HepG2 (cell line): ENCODE data around the gene TOMM22. TPM values are rescaled to one million over a fixed set of nuclear protein-coding genes. Genes with fewer than 3 reads are reported as not detected.
A peak's percentile ranks its signal among the peaks of the same experiment; 100 is the strongest.

Source experiments
- ATF5 ChIP-seq: sonication (generic); formaldehyde crosslinking; IDR thresholded peaks from 2 replicates; pipeline ENCODE4 v1.4.0; 2020; ENCODE audit warnings: mild to moderate bottlenecking, low read depth, missing genetic modification reagents
- GMEB2 ChIP-seq: IDR thresholded peaks from 2 replicates; pipeline ENCODE4 v1.6.1; 2016; ENCODE audit warnings: missing biosample characterization, missing genetic modification reagents, low read depth
- JDP2 ChIP-seq: sonication (generic); formaldehyde crosslinking; IDR thresholded peaks from 2 replicates; pipeline ENCODE4 v1.8.1; 2022; ENCODE audit warnings: missing genetic modification reagents, borderline replicate concordance
- MZF1 ChIP-seq: sonication (generic); formaldehyde crosslinking; IDR thresholded peaks from 2 replicates; pipeline ENCODE4 v1.8.1; 2023; ENCODE audit warnings: mild to moderate bottlenecking, missing genetic modification reagents, borderline replicate concordance
- PHF21A ChIP-seq: sonication (generic); formaldehyde crosslinking; IDR thresholded peaks from 2 replicates; pipeline ENCODE4 v1.5.0; 2020; ENCODE audit warnings: mild to moderate bottlenecking, missing genetic modification reagents
- POLR2A ChIP-seq, 2 experiments: IDR thresholded peaks; 2 replicates each; pipeline ENCODE4 v1.6.1; 2011; ENCODE audit warnings: low read depth in 2 of 2, low read length in 2 of 2, mild to moderate bottlenecking in 1 of 2, moderate library complexity in 1 of 2; ENCODE audit not compliant: insufficient read depth in 1 of 2
- PRPF4 ChIP-seq: fragments of 200-400 bp; formaldehyde crosslinking; IDR thresholded peaks from 2 replicates; pipeline ENCODE4 v1.6.1; 2016; ENCODE audit warnings: low read length, low read depth; ENCODE audit not compliant: poor library complexity, severe bottlenecking
- RFX3 ChIP-seq: IDR thresholded peaks from 2 replicates; pipeline ENCODE4 v1.6.1; 2016; ENCODE audit warnings: missing biosample characterization, missing genetic modification reagents
- TOPORS ChIP-seq: sonication (generic); formaldehyde crosslinking; IDR thresholded peaks from 2 replicates; pipeline ENCODE4 v1.8.0; 2023; ENCODE audit warnings: mild to moderate bottlenecking, missing genetic modification reagents
- TRIM22 ChIP-seq: fragments of 450-650 bp; IDR thresholded peaks from 2 replicates; pipeline ENCODE4 v1.6.1; 2017
- YEATS2 ChIP-seq: sonication (generic); formaldehyde crosslinking; IDR thresholded peaks from 2 replicates; pipeline ENCODE4 v1.4.0; 2020; ENCODE audit warnings: missing genetic modification reagents, borderline replicate concordance
- ZFP62 ChIP-seq: sonication (generic); formaldehyde crosslinking; IDR thresholded peaks from 2 replicates; pipeline ENCODE4 v1.4.0; 2020; ENCODE audit warnings: missing genetic modification reagents
- ZNF12 ChIP-seq: sonication (generic); formaldehyde crosslinking; IDR thresholded peaks from 2 replicates; pipeline ENCODE4 v1.5.0; 2020; ENCODE audit warnings: missing genetic modification reagents
- ZNF20 ChIP-seq: sonication (generic); formaldehyde crosslinking; IDR thresholded peaks from 2 replicates; pipeline ENCODE4 v1.4.0; 2020; ENCODE audit warnings: mild to moderate bottlenecking, moderate library complexity, missing genetic modification reagents
- ZNF709 ChIP-seq: sonication (generic); formaldehyde crosslinking; IDR thresholded peaks from 2 replicates; pipeline ENCODE4 v1.5.0; 2020; ENCODE audit warnings: mild to moderate bottlenecking, missing genetic modification reagents
- ZNF784 ChIP-seq: sonication (generic); formaldehyde crosslinking; IDR thresholded peaks from 2 replicates; pipeline ENCODE4 v1.5.1; 2020; ENCODE audit warnings: missing genetic modification reagents, mild to moderate bottlenecking, borderline replicate concordance
- polyA plus RNA-seq, 8 experiments: library from polyadenylated mRNA; depleted of rRNA in 3 of 8; stranded (reverse) in 7 of 8; unstranded in 1 of 8; fragments of >200 nt; fragmentation: Illumina TruSeq in 4 of 8; extraction: Trizol in 4 of 8; gene quantifications; 2 replicates each; pipeline versions ENCODE4 v1.2.1 to v1.2.3, GENCODE V29; 2011 to 2016; ENCODE audit warnings: low read depth in 4 of 8, missing spikeins in 1 of 8, mixed read lengths in 1 of 8; ENCODE audit not compliant: insufficient read depth in 1 of 8
- total RNA-seq, 5 experiments: library from RNA; depleted of rRNA; stranded (reverse); fragments of >200 nt; fragmentation: Illumina TruSeq; extraction: Trizol; gene quantifications; 2 replicates each; pipeline ENCODE4 v1.2.3, GENCODE V29; 2016; ENCODE audit warnings: low read depth in 1 of 5
- TF ChIP-seq, protein P1 (sequence below): sonication (generic); formaldehyde crosslinking; IDR thresholded peaks from 2 replicates; pipeline ENCODE4 v1.5.0; 2020; ENCODE audit warnings: missing genetic modification reagents, mild to moderate bottlenecking, borderline replicate concordance
- TF ChIP-seq, protein P2 (sequence below): sonication (generic); formaldehyde crosslinking; IDR thresholded peaks from 2 replicates; pipeline ENCODE4 v1.4.0; 2020; ENCODE audit warnings: missing genetic modification reagents

Gene TOMM22
- total and polyA plus RNA-seq, 2 of the 13 experiments (the other 11 are each of a cell fraction or from before 2014, with no cell fraction given), result 46.9 to 118 TPM

- TF ChIP-seq TRIM22 (no peak), ZNF12 (CRISPR knock-in tag) (0 out of 2 replicates have a peak, but pooled peaks have one; percentile 50), MZF1 (CRISPR knock-in tag) (0 out of 2 replicates have a peak, but pooled peaks have one; percentile 49), GMEB2 (CRISPR knock-in tag) (peak; percentile 87), ATF5 (CRISPR knock-in tag) (no peak), POLR2A (IDR thresholded peaks at IDR 0.05; ENCODE audit: insufficient read depth in 1 of 2, low read depth in 2 of 2, low read length in 2 of 2) (peak; percentile 86 to 93), ZNF784 (CRISPR knock-in tag) (peak; percentile 94; the same call in 1 of the 2 replicates), JDP2 (CRISPR knock-in tag) (no peak), RFX3 (CRISPR knock-in tag) (0 out of 2 replicates have a peak, but pooled peaks have one; percentile 21), ZNF709 (CRISPR knock-in tag) (peak; percentile 59; the same call in 1 of the 2 replicates), ZNF20 (CRISPR knock-in tag) (no peak), ZFP62 (CRISPR knock-in tag) (0 out of 2 replicates have a peak, but pooled peaks have one; percentile 46), PRPF4 (no peak), PHF21A (CRISPR knock-in tag) (peak; percentile 91), YEATS2 (CRISPR knock-in tag) (peak; percentile 97), TOPORS (CRISPR knock-in tag) (peak; percentile 81)
- TF ChIP-seq, protein P1, sequence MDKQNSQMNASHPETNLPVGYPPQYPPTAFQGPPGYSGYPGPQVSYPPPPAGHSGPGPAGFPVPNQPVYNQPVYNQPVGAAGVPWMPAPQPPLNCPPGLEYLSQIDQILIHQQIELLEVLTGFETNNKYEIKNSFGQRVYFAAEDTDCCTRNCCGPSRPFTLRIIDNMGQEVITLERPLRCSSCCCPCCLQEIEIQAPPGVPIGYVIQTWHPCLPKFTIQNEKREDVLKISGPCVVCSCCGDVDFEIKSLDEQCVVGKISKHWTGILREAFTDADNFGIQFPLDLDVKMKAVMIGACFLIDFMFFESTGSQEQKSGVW (CRISPR knock-in tag), result peak; percentile 81; the same call in 1 of the 2 replicates
- TF ChIP-seq, protein P2, sequence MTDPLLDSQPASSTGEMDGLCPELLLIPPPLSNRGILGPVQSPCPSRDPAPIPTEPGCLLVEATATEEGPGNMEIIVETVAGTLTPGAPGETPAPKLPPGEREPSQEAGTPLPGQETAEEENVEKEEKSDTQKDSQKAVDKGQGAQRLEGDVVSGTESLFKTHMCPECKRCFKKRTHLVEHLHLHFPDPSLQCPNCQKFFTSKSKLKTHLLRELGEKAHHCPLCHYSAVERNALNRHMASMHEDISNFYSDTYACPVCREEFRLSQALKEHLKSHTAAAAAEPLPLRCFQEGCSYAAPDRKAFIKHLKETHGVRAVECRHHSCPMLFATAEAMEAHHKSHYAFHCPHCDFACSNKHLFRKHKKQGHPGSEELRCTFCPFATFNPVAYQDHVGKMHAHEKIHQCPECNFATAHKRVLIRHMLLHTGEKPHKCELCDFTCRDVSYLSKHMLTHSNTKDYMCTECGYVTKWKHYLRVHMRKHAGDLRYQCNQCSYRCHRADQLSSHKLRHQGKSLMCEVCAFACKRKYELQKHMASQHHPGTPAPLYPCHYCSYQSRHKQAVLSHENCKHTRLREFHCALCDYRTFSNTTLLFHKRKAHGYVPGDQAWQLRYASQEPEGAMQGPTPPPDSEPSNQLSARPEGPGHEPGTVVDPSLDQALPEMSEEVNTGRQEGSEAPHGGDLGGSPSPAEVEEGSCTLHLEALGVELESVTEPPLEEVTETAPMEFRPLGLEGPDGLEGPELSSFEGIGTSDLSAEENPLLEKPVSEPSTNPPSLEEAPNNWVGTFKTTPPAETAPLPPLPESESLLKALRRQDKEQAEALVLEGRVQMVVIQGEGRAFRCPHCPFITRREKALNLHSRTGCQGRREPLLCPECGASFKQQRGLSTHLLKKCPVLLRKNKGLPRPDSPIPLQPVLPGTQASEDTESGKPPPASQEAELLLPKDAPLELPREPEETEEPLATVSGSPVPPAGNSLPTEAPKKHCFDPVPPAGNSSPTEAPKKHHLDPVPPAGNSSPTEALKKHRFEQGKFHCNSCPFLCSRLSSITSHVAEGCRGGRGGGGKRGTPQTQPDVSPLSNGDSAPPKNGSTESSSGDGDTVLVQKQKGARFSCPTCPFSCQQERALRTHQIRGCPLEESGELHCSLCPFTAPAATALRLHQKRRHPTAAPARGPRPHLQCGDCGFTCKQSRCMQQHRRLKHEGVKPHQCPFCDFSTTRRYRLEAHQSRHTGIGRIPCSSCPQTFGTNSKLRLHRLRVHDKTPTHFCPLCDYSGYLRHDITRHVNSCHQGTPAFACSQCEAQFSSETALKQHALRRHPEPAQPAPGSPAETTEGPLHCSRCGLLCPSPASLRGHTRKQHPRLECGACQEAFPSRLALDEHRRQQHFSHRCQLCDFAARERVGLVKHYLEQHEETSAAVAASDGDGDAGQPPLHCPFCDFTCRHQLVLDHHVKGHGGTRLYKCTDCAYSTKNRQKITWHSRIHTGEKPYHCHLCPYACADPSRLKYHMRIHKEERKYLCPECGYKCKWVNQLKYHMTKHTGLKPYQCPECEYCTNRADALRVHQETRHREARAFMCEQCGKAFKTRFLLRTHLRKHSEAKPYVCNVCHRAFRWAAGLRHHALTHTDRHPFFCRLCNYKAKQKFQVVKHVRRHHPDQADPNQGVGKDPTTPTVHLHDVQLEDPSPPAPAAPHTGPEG (CRISPR knock-in tag), result peak; percentile 97
These were observed at the start of gene TOMM22 (continued) for GRCh38 chr22:38681582-38682335.
